HG02885 (cell line): ENCODE results near the gene ESRRG.
"Not testable (repeated sequence)": the region's sequence is repeated elsewhere in the genome, so short reads cannot be mapped to it uniquely, and the experiment has no call there.

Experiments used
- ATAC-seq: cut with Tn5 transposase; IDR thresholded peaks from one replicate; pipeline ENCODE4 v1.9.1; 2021; ENCODE audit warnings: mild to moderate bottlenecking; ENCODE audit not compliant: unreplicated experiment, poor library complexity

The ESRRG gene

DNA sequence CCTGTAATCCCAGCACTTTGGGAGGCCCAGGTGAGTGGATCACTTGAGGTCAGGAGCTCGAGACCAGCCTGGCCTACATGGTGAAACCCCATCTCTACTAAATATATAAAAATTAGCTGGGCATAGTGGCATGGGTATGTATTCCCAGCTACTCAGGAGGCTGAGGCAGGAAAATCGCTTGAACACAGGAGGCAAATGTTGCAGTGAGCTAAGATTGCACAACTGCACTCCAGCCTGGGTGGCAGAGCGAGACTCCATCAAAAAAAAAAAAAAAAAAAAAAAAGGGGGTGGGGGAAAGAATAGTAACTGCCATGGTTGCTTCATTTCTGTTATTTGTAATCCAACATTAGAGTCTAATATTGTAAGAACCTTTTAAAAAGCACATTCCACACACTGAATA is 193.4 kb downstream of the ESRRG start:
- ATAC-seq: not testable (repeated sequence)

DNA sequence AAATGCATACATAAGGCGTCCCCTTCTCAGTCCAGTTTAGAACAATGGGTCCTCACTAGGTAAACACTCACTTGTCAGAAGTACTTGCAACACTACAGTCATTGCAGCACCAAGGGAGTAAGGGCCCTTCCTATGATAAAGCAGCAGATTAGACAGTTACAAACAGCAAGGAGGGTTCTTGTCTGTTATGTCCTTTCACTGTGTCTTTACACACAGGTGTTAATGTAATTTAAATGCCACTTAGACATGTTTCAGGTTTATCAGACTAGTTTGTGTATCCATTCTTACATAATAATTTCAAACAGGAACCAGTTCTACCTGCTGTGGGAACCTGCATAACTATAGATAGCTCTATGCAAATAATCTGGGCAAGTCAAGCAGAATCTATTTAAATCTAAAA is 194.4 kb downstream of the ESRRG start:
- ATAC-seq: peak; percentile 87

DNA sequence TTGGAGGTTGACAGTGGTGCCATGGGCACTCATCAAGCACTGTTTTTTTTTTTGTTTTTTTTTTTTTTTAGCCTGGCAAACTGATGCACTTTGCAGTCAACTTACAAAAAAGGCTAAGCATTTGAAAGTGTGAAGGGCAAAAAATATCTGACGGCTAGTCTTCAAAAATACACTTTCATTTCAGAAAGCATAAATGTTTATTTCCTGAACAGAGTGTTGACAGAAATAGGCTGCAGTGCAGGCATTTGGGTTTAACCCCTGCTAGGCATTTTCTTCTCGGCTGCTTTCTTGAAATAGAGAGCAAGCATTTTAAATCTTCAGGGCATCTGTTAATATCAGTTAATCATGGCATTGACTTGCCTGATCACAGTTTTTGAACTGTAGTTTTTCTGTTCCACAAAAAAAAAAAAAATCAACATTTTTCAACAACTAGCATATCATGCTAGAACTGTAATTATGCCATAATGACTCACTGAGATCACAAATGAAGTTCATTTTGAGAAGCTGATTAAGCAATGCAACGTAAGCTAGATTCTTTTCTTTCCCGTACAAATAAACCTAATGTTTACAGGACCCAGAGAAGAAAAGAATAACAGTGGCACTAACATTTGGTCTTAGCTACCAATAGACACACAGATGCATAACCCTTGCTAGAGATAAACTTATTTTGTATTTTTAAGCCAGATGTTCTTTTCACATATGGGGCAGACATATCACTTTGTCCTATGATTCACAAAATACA is 199.6 kb downstream of the ESRRG start:
- no peak for ATAC-seq

DNA sequence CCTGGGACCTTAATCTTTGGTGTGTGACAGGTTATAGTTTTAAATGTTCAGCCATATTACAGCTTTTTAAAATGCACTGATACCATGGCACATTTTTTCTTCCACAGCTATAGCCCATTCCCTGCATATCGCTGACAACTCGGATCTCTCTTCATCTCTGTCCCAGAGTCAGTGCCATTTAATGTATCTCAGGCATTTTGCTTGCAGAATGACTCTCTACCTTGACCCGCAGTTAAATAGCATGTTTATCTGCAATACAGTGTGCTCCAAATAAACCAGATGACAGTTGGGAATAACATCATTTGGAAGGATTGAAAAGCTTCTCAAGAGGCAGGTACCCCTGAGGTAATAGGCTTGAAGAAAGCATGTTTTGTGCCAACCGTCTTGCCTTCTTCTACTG is 200.2 kb downstream of the ESRRG start:
- no peak for ATAC-seq

DNA sequence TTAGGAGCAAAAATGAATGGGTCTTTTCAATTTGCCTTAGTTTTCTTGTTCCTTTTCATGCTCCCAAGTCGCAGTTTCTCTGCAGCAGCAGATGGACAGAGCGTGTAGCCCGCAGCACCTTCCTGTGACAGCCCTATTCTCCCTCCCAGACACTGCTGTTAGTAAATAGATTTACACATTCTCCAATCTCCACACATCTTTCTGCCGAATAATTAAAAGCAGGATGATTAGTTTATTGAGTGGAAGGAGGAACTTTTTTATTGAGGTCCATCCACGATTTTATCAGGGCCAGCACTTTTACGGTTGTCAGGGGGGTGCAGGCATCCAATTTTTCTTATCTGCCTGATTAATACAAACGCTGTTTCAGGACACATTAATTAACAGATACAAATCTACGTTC is 201.8 kb downstream of the ESRRG start:
- ATAC-seq: no peak

DNA sequence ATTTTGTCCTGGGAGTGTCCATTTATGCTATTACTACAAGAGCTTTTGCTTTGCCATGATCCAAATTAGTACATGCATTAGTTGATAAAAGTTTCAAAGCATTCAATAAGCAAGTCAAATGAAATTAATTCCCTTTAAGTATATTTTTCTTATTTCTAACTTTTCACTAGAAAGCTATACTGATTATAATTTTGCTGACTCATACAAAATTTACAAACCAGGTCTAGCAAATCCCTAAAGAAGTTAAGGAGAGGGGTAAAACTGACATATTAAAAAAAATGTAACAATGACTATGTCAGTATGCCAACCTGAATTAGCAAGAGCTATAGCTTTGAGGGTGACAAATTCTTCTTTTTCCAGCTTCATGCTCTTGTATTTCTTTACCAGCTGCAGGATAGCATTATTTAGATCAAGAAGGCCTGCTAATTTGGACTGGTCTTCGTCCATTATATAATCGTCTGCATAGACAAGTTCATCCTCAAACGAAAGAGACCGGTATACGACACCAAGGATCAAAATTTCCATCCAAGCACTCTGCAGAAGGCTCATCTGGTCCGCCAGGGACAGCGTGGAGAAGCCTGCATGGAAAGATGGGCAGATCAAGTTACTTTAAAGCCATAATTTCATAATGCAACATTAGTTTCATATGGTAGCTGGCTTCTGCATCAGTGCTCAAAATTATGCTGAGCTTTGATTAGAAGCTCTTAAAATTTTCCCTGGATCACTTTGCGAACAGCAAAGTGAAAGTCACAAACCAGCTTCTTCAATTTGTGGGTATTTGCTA is 204.2 kb downstream of the ESRRG start:
- ATAC-seq: no peak

DNA sequence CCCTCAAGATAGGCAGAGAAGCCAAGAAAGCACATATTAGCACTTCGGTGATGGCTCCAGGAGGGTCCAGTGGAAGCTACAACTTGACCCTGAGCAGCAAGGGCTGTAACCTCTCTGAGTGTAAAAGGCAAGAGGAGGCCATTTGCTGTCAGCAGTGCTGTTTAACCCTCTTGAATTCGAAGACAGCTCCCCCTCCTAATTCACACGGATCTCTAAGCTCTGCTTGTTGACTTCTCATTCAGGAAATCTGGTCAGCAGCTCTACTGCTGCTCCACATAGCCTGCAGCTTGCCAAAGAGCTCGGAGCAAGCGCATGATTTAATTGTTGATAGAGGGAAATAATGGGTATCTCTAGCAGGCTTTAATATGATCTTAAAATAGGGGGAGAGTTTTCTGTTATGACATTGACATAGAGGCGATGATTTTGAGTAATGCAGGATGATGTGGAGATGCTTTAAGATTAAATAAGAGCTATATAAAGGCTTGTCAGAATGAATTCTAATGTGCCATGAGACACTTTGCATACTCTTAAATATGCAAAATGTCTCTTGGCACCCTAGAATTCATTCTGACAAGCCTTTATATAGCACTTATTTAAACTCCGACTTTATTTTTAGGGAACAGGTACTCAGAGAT is 220.6 kb downstream of the ESRRG start:
- ATAC-seq: no peak

DNA sequence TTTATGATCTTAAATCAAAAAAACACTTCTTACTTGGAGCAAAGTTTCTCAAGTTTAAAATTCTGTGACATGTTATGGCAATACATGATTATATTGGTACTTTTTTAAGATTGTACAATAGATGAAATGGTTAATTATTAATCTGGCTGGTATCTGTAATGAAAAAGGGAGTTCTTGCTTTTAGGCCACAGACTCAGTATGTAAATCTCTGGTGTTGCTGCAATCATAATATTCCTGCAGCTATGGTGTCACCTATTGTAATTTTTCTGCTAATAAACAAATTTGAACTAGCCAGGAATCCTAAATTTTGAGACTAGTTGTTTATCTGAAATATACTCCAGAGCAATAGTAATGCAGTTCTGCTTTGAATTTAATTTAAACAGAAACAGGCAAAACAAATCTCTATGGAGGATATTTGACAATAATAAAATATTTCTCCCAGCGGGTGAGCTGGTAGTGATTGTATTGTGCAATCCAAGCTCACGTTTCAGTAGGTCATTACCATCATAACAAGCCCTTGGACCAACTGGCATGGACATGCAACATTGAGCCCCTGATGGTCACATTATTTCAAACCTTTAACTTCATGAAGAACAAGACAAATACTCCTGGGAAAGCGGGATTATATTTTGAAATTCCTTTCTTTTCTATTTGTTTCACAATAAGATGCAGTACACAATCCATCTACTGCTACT is 222.8 kb downstream of the ESRRG start:
- no peak for ATAC-seq

DNA sequence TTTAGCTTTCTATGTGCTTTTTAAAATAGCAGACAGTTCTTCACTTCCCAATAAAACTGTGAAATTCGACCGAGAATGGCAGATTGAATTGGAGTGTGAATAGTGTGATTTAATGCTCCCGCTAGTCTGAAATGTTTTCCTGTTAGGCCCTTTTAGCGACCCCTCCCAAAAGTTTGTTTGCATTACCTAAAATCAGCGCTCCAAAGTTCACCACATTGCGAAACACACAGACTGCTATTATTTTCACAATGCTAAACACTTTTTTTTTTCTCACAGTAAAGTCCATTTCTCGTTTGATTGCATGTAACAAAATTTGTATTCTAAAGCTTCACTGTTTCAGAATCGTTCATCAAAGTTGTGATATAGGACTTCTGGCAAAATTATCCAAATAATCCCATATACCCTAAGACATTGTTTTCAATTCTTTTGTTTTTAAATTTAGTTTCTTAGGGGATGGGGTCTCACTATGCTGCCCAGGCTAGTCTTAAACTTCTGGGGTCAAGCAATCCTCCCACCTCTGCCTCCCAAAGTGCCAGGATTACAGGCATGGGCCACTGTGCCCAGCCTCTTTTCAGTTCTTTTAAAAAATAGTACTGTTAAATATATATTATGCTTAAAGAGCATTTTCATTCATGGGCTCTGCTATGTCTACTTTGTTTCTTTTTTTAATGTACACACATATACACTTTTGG is 223.5 kb downstream of the ESRRG start:
- no peak for ATAC-seq

DNA sequence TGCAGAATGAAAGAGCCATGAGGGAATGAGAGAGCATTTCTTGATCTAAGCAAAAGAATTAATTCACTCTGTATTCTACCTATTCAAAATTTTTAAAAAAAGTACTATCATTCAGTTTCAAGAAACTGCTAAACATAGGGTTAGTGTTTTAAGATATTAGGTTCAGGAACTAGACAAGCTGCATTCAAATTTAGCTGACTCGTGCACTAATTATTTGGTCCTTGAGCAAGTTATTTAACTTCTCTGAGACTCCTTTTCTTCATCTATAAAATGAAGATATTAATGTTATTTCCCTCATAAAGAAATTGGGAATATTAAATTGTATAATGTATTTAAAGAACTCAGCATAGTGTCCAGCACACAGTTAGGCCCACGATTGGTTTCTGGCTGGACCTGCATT is 225.0 kb downstream of the ESRRG start:
- no peak for ATAC-seq

DNA sequence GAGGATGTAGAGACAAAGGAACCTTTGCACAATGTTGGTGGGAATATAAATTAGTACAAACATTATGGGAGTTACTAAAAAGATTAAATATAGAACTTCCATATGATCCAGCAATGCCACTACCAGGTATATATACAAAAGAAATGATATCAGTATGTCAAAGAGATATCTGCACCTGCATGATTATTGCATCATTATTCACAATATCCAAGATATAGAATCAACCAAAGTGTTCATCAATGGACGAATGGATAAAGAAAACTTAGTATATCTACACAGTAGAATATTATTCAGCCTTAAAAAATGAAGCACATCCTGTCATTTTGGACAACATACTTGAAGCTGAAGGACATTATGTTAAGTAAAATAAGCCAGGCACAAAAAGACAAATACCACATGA is 238.2 kb downstream of the ESRRG start:
- ATAC-seq: no peak

DNA sequence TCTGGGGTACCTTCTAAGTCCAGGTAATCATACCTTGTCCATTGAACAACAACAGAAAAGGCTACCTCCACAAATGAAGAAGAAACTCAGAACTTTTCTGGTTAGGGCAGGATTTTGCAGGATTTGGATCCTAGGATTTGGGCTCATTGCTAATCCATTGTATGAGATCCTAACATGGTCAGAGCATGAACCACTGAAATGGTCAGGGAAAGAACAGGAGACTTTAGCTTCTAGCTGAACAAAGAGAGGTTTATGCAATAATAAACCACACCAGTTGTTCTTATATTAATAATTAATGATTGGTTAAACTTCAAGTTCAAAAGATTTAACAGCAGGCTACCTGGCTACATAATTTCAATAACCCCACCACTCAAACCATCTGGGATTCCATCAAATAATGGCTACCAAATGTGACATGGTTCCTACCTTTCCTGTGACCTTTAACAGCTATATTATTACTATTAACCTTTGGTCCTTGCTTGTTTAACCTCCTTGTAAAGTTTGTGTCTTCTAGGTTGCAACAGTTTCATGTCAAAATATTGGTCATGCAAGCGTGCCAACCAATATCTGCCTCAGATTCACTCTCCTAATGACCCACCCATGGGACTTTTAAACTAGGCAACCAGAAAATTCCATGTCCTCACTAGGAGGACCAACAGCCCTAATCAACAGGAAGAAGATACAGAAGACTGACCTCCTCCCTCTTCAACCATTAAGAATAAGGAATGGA is 239.4 kb downstream of the ESRRG start:
- no peak for ATAC-seq

DNA sequence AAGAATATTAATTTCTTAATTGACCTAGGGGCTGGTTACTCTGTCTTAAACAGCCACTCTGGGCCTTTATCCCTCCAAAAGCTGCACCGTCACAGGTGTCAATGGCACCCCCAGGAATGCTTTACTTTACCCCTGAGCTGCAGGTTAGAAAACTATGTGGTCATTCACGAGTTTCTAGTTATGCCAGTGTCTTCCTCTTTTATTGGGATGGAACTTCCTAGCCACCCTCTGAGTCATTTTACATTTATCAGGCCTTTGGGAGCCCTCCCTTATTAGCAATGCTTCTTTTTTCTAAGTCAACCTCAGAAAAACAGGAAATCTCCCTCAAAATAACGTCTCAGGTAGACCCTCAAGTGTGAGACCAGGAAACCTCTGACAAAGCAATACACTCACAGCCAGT is 240.6 kb downstream of the ESRRG start:
- no peak for ATAC-seq

DNA sequence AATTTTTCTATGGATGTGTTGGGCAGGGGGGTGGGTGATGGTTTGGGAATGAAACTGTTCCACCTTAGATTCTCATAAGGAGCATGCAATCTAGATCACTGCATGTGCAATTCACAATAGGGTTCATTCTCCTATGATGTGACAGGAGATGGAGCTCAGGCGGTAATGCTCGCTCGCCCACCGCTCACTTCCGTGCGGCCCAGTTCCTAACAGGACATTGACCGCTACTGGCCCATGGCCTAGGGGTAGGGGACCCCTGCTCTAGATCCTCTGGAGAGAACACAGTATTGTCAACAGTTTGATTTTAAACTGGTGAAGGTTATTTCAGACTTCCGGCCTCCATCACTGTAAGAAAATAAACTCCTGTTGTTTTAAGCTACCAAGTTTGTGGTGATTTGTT is 245.0 kb downstream of the ESRRG start:
- ATAC-seq: no peak

DNA sequence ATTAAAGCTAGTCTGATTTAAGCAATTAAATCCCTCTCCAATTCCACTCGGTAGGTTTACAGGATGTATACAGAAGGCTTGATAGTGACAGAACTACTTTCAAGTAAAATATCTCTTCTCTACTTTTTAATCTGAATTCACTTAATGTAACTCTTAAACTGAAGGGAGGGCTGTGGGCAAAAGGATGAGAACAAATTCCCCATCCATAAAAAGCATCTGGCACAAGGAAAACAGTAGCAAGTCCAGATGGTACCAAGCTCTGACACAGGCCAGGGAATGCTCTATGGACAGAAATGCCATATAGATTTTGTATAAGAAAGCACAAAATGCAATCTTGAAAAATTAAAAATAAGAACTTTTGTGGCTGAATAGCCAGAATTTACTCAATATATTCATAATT is 246.9 kb downstream of the ESRRG start:
- no peak for ATAC-seq

DNA sequence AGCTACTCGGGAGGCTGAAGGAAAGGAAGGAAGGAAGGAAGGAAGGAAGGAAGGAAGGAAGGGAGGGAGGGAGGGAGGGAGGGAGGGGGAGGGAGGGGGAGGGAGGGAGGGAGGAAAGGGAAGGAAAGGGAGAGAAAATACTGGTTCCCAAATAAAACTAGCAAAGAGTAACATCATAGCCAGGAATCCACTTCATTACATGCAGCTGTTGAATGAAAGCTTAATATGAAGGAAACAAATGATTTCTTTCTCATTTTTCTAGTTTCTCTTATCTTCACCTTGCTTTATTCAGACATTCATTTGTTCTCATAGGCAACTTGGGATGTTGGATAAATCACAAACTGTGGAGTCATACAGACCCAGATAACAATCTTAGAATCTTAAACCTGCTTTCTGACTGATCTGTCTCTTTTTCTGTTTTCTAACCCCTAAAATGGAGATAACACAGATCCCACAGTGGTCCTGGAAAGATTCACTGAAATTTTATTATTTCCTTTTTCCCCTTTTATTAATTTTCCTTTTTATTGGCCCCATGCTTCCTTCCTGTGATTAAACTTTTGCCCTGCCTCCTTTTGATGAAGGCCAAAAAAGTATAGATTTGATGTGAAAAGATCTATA is 247.5 kb downstream of the ESRRG start:
- ATAC-seq: no peak

DNA sequence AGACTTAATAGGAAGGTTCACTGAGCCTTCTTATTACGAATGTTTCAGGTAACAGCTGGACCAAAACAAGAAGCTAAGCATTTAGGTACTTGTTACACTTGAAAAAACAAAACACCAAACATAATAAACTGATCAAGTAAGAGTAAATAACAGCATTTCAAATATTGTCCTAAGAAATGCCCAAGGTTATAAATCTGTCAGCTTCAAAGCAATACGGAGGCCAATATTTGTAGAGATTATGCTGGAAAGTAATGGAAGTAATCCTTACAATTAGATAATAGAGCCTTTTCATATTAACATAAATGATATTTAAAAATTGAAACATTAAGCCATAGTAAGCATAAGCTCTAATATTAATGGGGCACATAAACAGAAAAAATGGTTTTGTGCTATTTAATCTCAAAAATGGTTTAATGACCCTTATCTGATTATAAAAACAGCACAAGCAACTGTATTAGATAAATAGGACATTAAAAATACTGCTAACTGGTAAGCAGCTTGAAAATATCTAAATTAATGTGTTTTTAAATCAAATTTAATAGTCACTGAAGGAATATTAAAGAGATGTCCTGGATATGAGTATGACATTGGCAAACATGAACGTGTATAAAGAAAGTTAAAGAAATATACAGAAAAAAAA is 256.9 kb downstream of the ESRRG start:
- no peak for ATAC-seq

DNA sequence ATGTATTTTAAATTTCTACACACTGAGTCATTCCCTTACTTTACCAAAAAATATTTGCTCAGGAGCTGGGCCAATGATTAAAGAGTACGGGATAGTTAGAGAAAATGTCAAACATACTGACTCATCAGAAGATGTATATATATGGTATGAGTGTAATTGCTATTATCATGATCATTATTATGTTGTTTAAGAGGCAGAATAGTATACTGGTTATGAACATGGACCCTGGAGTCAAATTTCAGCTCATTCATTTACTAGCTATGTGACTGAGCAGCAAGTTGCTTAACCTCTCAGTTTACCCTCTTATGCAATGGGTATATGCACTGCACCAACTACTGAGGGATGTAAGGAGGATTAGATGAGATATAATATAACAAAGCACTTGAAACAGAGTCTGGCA is 258.7 kb downstream of the ESRRG start:
- no peak for ATAC-seq
